Caco-2 (cell line): Measurements from ENCODE around the gene DYRK1A. TPM values are rescaled to one million over a fixed set of nuclear protein-coding genes. Genes with fewer than 3 reads are reported as not detected.

Experiments used
- BruUV-seq: library from RNA; stranded (reverse); fragments of 400-500 nt; replicated peaks from 2 replicates; lab custom pipeline; 2021; lab: Mats Ljungman, UMichigan
- CTCF ChIA-PET: fragments of 300-600 bp; sonication (Branson Sonifier 250); formaldehyde crosslinking; loops from one replicate; lab custom pipeline; 2022; ENCODE audit warnings: antibody characterized with exemption; lab: Charles Lee
- POLR2A ChIA-PET: fragments of 300-600 bp; sonication (Branson Sonifier 250); formaldehyde crosslinking; loops from one replicate; lab custom pipeline; 2022; ENCODE audit warnings: antibody characterized with exemption; lab: Charles Lee
- DNase-seq, 2 experiments: peaks; one replicate each; pipeline versions ENCODE4 v3.0.0 to v3.0.0-alpha.2; 2020 to 2022
- H3K27me3 ChIP-seq: replicated peaks from 2 replicates; pipeline ENCODE4 v1.6.0; 2011; ENCODE audit warnings: low read length; ENCODE audit not compliant: control insufficient read depth, insufficient read depth
- H3K36me3 ChIP-seq: 2 replicates; pipeline ENCODE4 v1.5.1; 2011; ENCODE audit warnings: low read length; ENCODE audit not compliant: control insufficient read depth, insufficient read depth
- H3K4me1 ChIP-seq: fragments of 250-450 bp; sonication (Bioruptor Pico); 2 replicates; pipeline ENCODE4 v1.5.1; 2020; ENCODE audit warnings: mild to moderate bottlenecking
- H3K4me3 ChIP-seq: 2 replicates; pipeline ENCODE4 v1.5.1; 2011; ENCODE audit warnings: low read depth, mild to moderate bottlenecking, control low read depth, low read length
- H3K9me3 ChIP-seq: fragments of 250-450 bp; sonication (Bioruptor Pico); 2 replicates; pipeline ENCODE4 v1.5.1; 2020; ENCODE audit warnings: mild to moderate bottlenecking, moderate library complexity
- H3K27ac Mint-ChIP-seq: one replicate; pipeline ENCODE4 v1.8.0; 2022; ENCODE audit warnings: mixed read lengths; ENCODE audit not compliant: unreplicated experiment
- H3K27me3 Mint-ChIP-seq: one replicate; pipeline ENCODE4 v1.8.0; 2022; ENCODE audit warnings: mixed read lengths; ENCODE audit not compliant: insufficient read depth, unreplicated experiment
- H3K36me3 Mint-ChIP-seq: one replicate; pipeline ENCODE4 v1.8.0; 2022; ENCODE audit warnings: mild to moderate bottlenecking, mixed read lengths; ENCODE audit not compliant: insufficient read depth, unreplicated experiment
- H3K4me1 Mint-ChIP-seq: one replicate; pipeline ENCODE4 v1.8.0; 2022; ENCODE audit warnings: low read depth, mixed read lengths; ENCODE audit not compliant: unreplicated experiment
- H3K4me3 Mint-ChIP-seq: one replicate; pipeline ENCODE4 v1.8.0; 2022; ENCODE audit warnings: mild to moderate bottlenecking, moderate library complexity, mixed read lengths; ENCODE audit not compliant: unreplicated experiment
- H3K9me3 Mint-ChIP-seq: one replicate; pipeline ENCODE4 v1.8.0; 2022; ENCODE audit warnings: mixed read lengths; ENCODE audit not compliant: unreplicated experiment
- intact Hi-C: fragments of 100-400 bp; cut with micrococcal nuclease; formaldehyde crosslinking; loops from one replicate; pipeline ENCODE4 v1.10.0; 2022; ENCODE audit not compliant: unreplicated experiment
- total RNA-seq: library from RNA; stranded (reverse); gene quantifications from 2 replicates; pipeline ENCODE4 v1.2.3, GENCODE V29; 2022
- TF ChIP-seq, protein P1 (sequence below), 2 experiments: fragments of 200-600 bp in 1 of 2; IDR thresholded peaks; 1 replicate in 1 of 2; 2 replicates in 1 of 2; pipeline versions ENCODE4 v1.5.1 to v1.8.0; 2011 to 2022; ENCODE audit warnings: antibody characterized with exemption in 1 of 2, control low read depth in 1 of 2, inconsistent platforms in 1 of 2, low read depth in 1 of 2, low read length in 1 of 2, mild to moderate bottlenecking in 1 of 2, moderate library complexity in 1 of 2; ENCODE audit not compliant: insufficient read depth in 1 of 2, severe bottlenecking in 1 of 2, unreplicated experiment in 1 of 2

The DYRK1A gene
- total RNA-seq, 1 experiment from 2014 or later = 50.9 TPM

DNA sequence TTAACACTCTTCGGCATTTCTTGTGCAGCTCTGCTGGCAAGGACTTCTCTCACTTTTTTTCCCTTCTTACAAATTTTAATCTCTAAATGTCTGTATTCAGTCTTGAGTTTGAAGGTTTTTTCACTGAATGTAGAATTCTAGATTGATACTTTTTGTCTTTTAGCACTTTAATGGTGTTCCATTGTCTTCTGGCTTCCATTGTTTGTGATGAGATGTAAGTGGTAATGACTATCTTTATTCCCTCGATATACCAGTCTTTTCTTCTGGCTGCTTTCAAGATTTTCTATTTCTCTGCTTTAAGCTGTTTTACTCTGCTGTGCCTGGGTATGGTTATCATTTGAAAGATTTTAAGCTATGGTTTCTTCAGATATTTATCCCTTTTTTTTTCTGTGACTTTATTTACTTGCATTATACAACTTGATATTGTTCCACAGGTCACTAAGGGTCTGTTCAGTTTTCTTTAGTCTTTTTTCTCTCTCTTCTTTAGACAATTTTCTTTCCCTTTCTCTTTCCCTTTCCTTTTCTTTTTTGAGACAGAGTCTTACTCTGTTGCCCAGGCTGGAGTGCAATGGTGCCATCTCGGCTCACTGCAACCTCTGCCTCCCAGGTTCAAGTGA, 35.8 kb downstream of the DYRK1A start:
- H3K9me3 ChIP-seq = peaks cover 14% of the 10 kb centered on the region; the same call in 1 of the 2 replicates
- TF ChIP-seq, protein P1, sequence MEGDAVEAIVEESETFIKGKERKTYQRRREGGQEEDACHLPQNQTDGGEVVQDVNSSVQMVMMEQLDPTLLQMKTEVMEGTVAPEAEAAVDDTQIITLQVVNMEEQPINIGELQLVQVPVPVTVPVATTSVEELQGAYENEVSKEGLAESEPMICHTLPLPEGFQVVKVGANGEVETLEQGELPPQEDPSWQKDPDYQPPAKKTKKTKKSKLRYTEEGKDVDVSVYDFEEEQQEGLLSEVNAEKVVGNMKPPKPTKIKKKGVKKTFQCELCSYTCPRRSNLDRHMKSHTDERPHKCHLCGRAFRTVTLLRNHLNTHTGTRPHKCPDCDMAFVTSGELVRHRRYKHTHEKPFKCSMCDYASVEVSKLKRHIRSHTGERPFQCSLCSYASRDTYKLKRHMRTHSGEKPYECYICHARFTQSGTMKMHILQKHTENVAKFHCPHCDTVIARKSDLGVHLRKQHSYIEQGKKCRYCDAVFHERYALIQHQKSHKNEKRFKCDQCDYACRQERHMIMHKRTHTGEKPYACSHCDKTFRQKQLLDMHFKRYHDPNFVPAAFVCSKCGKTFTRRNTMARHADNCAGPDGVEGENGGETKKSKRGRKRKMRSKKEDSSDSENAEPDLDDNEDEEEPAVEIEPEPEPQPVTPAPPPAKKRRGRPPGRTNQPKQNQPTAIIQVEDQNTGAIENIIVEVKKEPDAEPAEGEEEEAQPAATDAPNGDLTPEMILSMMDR (IDR thresholded peaks at IDR 0.05; ENCODE audit: insufficient read depth in 1 of 2, low read depth in 1 of 2, low read length in 1 of 2, severe bottlenecking in 1 of 2, unreplicated experiment in 1 of 2) = no peak
- DNase-seq = no peak
- Mint-ChIP-seq H3K4me3 (no peak overlapping the region), H3K27me3 (no peaks in the 10 kb centered on the region), H3K36me3 (peaks cover 21% of the 10 kb centered on the region), H3K9me3 (peaks cover 17% of the 10 kb centered on the region), H3K4me1 (peaks cover 7% of the 10 kb centered on the region), H3K27ac (no peak overlapping the region)
- no peaks in the 10 kb centered on the region for H3K36me3 ChIP-seq
- H3K4me3 ChIP-seq = no peak overlapping the region
- BruUV-seq = no TSS peak
- H3K4me1 ChIP-seq = no peaks in the 10 kb centered on the region
- no peaks in the 10 kb centered on the region for H3K27me3 ChIP-seq
- intact Hi-C loops = no loop called here
- ChIA-PET POLR2A (no interaction called here), CTCF (no interaction called here)

DNA sequence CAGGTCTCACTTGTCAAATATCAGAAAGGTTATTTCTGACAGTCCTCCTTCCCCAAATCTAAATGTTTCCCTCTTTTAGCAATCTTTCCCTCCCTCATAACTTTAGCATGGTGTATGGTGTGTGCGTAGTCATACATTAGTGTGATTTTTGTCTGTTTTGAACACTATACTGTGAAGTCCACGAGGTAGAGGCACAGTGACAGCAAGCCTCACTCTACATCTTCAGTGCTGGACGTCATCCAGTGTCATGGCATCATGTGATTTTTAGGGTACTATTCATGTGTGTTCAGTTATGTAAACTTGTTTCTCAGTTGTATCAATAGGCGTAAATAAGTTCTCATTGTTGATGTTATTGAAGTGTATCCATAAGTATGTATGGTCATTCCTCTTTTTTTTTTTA, 39.1 kb downstream of the DYRK1A start:
- CTCF ChIA-PET = no interaction called here
- BruUV-seq = no TSS peak

DNA sequence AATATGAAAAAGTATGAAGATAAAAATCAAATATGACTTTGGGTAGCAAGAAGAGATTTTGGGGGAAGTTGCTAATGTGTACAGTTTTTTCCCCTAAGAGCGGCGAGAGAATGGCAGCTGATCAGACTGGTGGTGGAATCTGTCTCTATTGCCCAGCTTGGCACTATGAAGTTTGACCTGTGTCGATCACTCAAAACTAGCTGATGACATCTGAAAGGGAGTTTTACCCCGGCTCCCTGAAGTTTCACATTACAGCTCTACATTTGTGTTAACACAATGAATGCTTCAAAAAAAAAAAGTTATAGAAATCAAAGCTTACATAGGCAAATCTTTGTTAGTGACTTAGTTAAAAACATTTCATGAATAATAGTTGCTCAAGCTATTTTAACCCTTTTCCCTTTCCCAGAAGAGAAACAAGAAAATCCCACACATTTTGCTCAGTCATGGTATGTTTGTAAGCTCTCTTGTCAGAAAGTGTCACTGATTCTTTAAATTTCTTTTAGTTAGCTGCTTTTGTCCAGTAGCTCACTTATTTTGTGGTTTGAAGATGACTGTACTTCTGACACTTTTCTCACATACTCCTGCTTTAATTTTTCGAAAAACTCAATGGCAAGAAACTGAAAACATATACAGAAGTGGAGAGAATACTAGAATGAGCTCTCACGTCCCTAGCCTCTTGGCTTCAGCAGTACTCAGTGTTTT, 41.3 kb downstream of the DYRK1A start:
- Mint-ChIP-seq H3K27ac (no peak overlapping the region), H3K9me3 (peaks cover 2% of the 10 kb centered on the region), H3K4me1 (peaks cover 26% of the 10 kb centered on the region), H3K4me3 (no peak overlapping the region), H3K27me3 (no peaks in the 10 kb centered on the region), H3K36me3 (peaks cover 5% of the 10 kb centered on the region)
- Histone ChIP-seq H3K9me3 (no peaks in the 10 kb centered on the region), H3K36me3 (peaks cover 2% of the 10 kb centered on the region; the same call in 1 of the 2 replicates), H3K4me3 (no peak overlapping the region), H3K27me3 (no peaks in the 10 kb centered on the region), H3K4me1 (no peaks in the 10 kb centered on the region)
- BruUV-seq = no TSS peak
- no peak for DNase-seq
- intact Hi-C loops = no loop called here
- CTCF ChIA-PET = no interaction called here
- POLR2A ChIA-PET = no interaction called here
- TF ChIP-seq, protein P1 (IDR thresholded peaks at IDR 0.05; ENCODE audit: insufficient read depth in 1 of 2, low read depth in 1 of 2, low read length in 1 of 2, severe bottlenecking in 1 of 2, unreplicated experiment in 1 of 2) = no peak

More for the DNA sequence above, 39.1 kb downstream of the DYRK1A start:
- no peaks in the 10 kb centered on the region for H3K4me1 ChIP-seq
- TF ChIP-seq, protein P1 (IDR thresholded peaks at IDR 0.05; ENCODE audit: insufficient read depth in 1 of 2, low read depth in 1 of 2, low read length in 1 of 2, severe bottlenecking in 1 of 2, unreplicated experiment in 1 of 2) = no peak
- peaks cover under 1% of the 10 kb centered on the region; the same call in 1 of the 2 replicates for H3K36me3 ChIP-seq
- Mint-ChIP-seq H3K36me3 (peaks cover 13% of the 10 kb centered on the region), H3K27me3 (no peaks in the 10 kb centered on the region), H3K4me3 (no peak overlapping the region), H3K27ac (no peak overlapping the region), H3K4me1 (peaks cover 15% of the 10 kb centered on the region), H3K9me3 (peaks cover 17% of the 10 kb centered on the region)
- no peak for DNase-seq
- no peaks in the 10 kb centered on the region for H3K27me3 ChIP-seq
- no peak overlapping the region for H3K4me3 ChIP-seq
- intact Hi-C loops = no loop called here
- H3K9me3 ChIP-seq = peaks cover 11% of the 10 kb centered on the region; the same call in 1 of the 2 replicates
- POLR2A ChIA-PET = no interaction called here
